Measurements from ENCODE around the gene CLDN34.

DNA sequence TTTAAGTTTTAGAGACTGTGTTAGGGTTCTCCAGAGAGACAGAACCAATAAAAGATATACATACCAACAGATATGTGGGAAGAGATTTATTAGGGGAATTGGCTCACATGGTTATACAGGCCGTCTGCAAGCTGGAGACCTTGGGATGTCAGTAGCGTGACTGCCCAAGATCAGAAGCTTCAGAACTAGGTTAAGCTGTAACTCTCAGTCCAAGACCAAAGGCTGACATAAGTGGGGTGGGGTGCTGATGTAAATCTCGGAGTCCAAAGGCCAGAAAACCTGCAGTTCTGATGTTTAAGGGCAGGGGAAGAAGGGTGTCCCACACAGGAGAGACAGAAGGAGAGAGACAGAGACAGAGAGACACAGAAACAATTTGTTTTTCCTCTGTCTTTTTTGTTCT lies 10.5 kb downstream of the CLDN34 start:
- TF ChIP-seq ATF3 (IDR thresholded peaks at IDR 0.05) (no peak), CTCF (IDR thresholded peaks at IDR 0.05; ENCODE audit: low read depth, low read length, missing input control) (no peak), EGR1 (IDR thresholded peaks at IDR 0.05; ENCODE audit: low read depth in 2 of 2) (no peak), FOXA2 (IDR thresholded peaks at IDR 0.05) (no peak), REST (IDR thresholded peaks at IDR 0.05) (no peak), GABPA (IDR thresholded peaks at IDR 0.05 in 1 of 2, conservative IDR thresholded peaks at IDR 0.05 in 1 of 2) (no peak), RXRA (IDR thresholded peaks at IDR 0.05) (no peak), RAD21 (IDR thresholded peaks at IDR 0.05) (no peak), YY1 (IDR thresholded peaks at IDR 0.05) (no peak), SP1 (IDR thresholded peaks at IDR 0.05) (no peak), JUND (IDR thresholded peaks at IDR 0.05) (no peak)
- TF ChIP-seq, protein P1, sequence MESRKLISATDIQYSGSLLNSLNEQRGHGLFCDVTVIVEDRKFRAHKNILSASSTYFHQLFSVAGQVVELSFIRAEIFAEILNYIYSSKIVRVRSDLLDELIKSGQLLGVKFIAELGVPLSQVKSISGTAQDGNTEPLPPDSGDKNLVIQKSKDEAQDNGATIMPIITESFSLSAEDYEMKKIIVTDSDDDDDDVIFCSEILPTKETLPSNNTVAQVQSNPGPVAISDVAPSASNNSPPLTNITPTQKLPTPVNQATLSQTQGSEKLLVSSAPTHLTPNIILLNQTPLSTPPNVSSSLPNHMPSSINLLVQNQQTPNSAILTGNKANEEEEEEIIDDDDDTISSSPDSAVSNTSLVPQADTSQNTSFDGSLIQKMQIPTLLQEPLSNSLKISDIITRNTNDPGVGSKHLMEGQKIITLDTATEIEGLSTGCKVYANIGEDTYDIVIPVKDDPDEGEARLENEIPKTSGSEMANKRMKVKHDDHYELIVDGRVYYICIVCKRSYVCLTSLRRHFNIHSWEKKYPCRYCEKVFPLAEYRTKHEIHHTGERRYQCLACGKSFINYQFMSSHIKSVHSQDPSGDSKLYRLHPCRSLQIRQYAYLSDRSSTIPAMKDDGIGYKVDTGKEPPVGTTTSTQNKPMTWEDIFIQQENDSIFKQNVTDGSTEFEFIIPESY (IDR thresholded peaks at IDR 0.05), result no peak
- TF ChIP-seq, protein P2, sequence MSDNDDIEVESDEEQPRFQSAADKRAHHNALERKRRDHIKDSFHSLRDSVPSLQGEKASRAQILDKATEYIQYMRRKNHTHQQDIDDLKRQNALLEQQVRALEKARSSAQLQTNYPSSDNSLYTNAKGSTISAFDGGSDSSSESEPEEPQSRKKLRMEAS (IDR thresholded peaks at IDR 0.05), result no peak
